NCI-H146 treated with DMSO at 0.1 percent for 48 hours (cell line): ENCODE measurements around the gene HEATR9.
"Not testable (repeated sequence)": the region's sequence is repeated elsewhere in the genome, so short reads cannot be mapped to it uniquely, and the experiment has no call there.

Experiments
- DNase-seq: peaks from one replicate; lab custom pipeline; 2025; ENCODE audit not compliant: unreplicated experiment; lab: John Stamatoyannopoulos, UW

The HEATR9 gene

GRCh38 chr17:35868737-35869136 is at the start of gene HEATR9:
Gene HEATR9 (minus strand): TSS chr17:35868891. CDS start chr17:35868742, 149 bp downstream.
- DNase-seq = no peak

GRCh38 chr17:35917519-35918213 is 49.0 kb upstream of the HEATR9 start:
- no peak for DNase-seq

GRCh38 chr17:35915153-35915964 is 46.7 kb upstream of the HEATR9 start:
- DNase-seq = no peak

GRCh38 chr17:35914354-35914753 is 45.7 kb upstream of the HEATR9 start:
- no peak for DNase-seq

GRCh38 chr17:35913609-35914008 is 44.9 kb upstream of the HEATR9 start:
- no peak for DNase-seq

- DNase-seq = no peak
Observed at GRCh38 chr17:35912942-35913341, 44.3 kb upstream of the HEATR9 start.

- no peak for DNase-seq
Observed at GRCh38 chr17:35912339-35912912, 43.7 kb upstream of the HEATR9 start.

GRCh38 chr17:35909408-35909807 is 40.7 kb upstream of the HEATR9 start:
- no peak for DNase-seq

- no peak for DNase-seq
Observed at GRCh38 chr17:35907691-35908090, 39.0 kb upstream of the HEATR9 start.

GRCh38 chr17:35906926-35907637 is 38.4 kb upstream of the HEATR9 start:
- no peak for DNase-seq

- DNase-seq = no peak
Observed at GRCh38 chr17:35906191-35906925, 37.7 kb upstream of the HEATR9 start.

GRCh38 chr17:35903451-35903850 is 34.8 kb upstream of the HEATR9 start:
- no peak for DNase-seq

- DNase-seq = no peak
Observed at GRCh38 chr17:35901631-35902175, 33.0 kb upstream of the HEATR9 start.

- no peak for DNase-seq
Observed at GRCh38 chr17:35900708-35901480, 32.2 kb upstream of the HEATR9 start.

GRCh38 chr17:35900280-35900679 is 31.6 kb upstream of the HEATR9 start:
- no peak for DNase-seq

GRCh38 chr17:35898283-35899070 is 29.8 kb upstream of the HEATR9 start:
- no peak for DNase-seq

GRCh38 chr17:35897772-35898171 is 29.1 kb upstream of the HEATR9 start:
- DNase-seq = not testable (repeated sequence)

- no peak for DNase-seq
Observed at GRCh38 chr17:35895636-35896587, 27.2 kb upstream of the HEATR9 start.
